K562 (cell line): Measurements from ENCODE around the gene SUDS3. TPM values are rescaled to one million over a fixed set of nuclear protein-coding genes. Genes with fewer than 3 reads are reported as not detected.

ENCODE experiments used
- MTA3 ChIP-seq: fragments of 450-650 bp; formaldehyde crosslinking; IDR thresholded peaks from 2 replicates; pipeline ENCODE4 v1.6.1; 2017; ENCODE audit warnings: mild to moderate bottlenecking, borderline replicate concordance
- NBN ChIP-seq: fragments of 450-650 bp; IDR thresholded peaks from 2 replicates; pipeline ENCODE4 v1.6.1; 2016; ENCODE audit warnings: low read depth, mild to moderate bottlenecking
- SUPT5H ChIP-seq: fragments of 450-650 bp; IDR thresholded peaks from 2 replicates; pipeline ENCODE4 v1.6.1; 2016
- ZNF324 ChIP-seq: fragments of 250-450 bp; sonication (Bioruptor Pico); IDR thresholded peaks from 2 replicates; pipeline ENCODE4 v1.4.0; 2020; ENCODE audit warnings: mild to moderate bottlenecking
- polyA plus RNA-seq, 8 experiments: library from polyadenylated mRNA; depleted of rRNA in 4 of 8; stranded (reverse) in 5 of 8; unstranded in 3 of 8; fragments of >200 nt; fragmentation: Nextera tagmentation in 2 of 8; fragmentation: Illumina TruSeq in 1 of 8; extraction: Ambion mirVana in 2 of 8; extraction: Trizol in 1 of 8; gene quantifications; 2 replicates each; pipeline versions ENCODE4 v1.2.1 to v1.2.3, GENCODE V29; 2011 to 2014; ENCODE audit warnings: inconsistent platforms in 1 of 8, missing spikeins in 1 of 8
- total RNA-seq, 7 experiments: library from RNA; depleted of rRNA in 6 of 7; stranded (reverse); fragments of >200 nt in 6 of 7; fragmentation: Illumina TruSeq in 2 of 7; extraction: Trizol in 2 of 7; gene quantifications; 2 replicates each; pipeline versions ENCODE4 v1.2.1 to v1.2.3, GENCODE V29; 2011 to 2021; ENCODE audit warnings: low replicate concordance in 1 of 7
- TF ChIP-seq, protein P1 (sequence below): sonication (generic); formaldehyde crosslinking; IDR thresholded peaks from 2 replicates; pipeline ENCODE4 v1.8.1; 2022; ENCODE audit warnings: missing genetic modification reagents
- TF ChIP-seq, protein P2 (sequence below), 3 experiments: fragments of 200-800 bp in 1 of 3; fragments of 250-450 bp in 1 of 3; fragments of 450-650 bp in 1 of 3; sonication (Bioruptor Pico) in 1 of 3; sonication (Bioruptor generic) in 1 of 3; formaldehyde crosslinking in 1 of 3; IDR thresholded peaks; 2 replicates each; pipeline versions ENCODE4 v1.6.1 to v1.8.0; 2016 to 2022; ENCODE audit warnings: mild to moderate bottlenecking in 2 of 3, missing genetic modification characterization in 2 of 3, missing compliant biosample characterization in 1 of 3, moderate library complexity in 1 of 3
- TF ChIP-seq, protein P3 (sequence below): fragments of 450-650 bp; formaldehyde crosslinking; IDR thresholded peaks from 2 replicates; pipeline ENCODE4 v1.4.0; 2020; ENCODE audit warnings: mild to moderate bottlenecking, moderate library complexity
- TF ChIP-seq, protein P4 (sequence below): fragments of 250-450 bp; sonication (Bioruptor Pico); IDR thresholded peaks from 2 replicates; pipeline ENCODE4 v1.8.0; 2021; ENCODE audit warnings: moderate library complexity, mild to moderate bottlenecking, inconsistent platforms
- TF ChIP-seq, protein P5 (sequence below): fragments of 450-650 bp; IDR thresholded peaks from 2 replicates; pipeline ENCODE4 v1.6.1; 2017; ENCODE audit warnings: antibody characterized with exemption, mild to moderate bottlenecking

The SUDS3 gene
- total and polyA plus RNA-seq, 9 of the 15 experiments (the other 6 are each of a cell fraction or from before 2014, with no cell fraction given): 6.6 to 30.5 (median 23.3) TPM

DNA sequence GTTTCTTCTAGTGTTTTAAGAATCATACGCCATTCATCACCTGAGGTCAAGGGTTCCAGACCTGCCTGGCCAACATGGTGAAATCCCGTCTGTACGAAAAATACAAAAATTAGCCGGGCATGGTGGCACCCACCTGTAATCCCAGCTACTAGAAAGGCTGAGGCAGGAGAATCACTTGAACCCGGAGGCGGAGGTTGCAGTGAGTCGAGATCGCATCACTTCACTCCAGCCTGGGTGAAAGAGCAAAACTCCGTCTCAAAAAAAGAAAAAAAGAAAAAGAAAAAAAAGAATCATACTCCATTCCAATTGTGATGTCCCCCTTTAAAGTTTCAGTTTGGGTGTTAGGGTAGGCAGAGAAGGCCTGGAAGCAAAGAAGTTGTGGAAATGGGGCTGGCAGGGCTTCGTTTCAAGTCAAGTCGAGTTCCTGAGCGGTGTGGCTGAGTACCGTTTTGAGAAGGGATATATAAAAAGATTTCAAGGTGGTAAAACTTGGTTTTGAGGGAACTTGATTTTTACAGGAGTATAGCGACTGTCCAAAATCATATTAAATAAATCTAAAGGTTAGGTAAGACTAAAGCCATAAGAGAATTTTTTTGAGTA is 2.1 kb upstream of the SUDS3 start (continued):
- TF ChIP-seq, protein P1, sequence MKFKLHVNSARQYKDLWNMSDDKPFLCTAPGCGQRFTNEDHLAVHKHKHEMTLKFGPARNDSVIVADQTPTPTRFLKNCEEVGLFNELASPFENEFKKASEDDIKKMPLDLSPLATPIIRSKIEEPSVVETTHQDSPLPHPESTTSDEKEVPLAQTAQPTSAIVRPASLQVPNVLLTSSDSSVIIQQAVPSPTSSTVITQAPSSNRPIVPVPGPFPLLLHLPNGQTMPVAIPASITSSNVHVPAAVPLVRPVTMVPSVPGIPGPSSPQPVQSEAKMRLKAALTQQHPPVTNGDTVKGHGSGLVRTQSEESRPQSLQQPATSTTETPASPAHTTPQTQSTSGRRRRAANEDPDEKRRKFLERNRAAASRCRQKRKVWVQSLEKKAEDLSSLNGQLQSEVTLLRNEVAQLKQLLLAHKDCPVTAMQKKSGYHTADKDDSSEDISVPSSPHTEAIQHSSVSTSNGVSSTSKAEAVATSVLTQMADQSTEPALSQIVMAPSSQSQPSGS (CRISPR knock-in tag): no peak
- no peak for TF ChIP-seq ZNF324 (CRISPR knock-in tag)
- no peak for TF ChIP-seq SUPT5H
- TF ChIP-seq, protein P2, sequence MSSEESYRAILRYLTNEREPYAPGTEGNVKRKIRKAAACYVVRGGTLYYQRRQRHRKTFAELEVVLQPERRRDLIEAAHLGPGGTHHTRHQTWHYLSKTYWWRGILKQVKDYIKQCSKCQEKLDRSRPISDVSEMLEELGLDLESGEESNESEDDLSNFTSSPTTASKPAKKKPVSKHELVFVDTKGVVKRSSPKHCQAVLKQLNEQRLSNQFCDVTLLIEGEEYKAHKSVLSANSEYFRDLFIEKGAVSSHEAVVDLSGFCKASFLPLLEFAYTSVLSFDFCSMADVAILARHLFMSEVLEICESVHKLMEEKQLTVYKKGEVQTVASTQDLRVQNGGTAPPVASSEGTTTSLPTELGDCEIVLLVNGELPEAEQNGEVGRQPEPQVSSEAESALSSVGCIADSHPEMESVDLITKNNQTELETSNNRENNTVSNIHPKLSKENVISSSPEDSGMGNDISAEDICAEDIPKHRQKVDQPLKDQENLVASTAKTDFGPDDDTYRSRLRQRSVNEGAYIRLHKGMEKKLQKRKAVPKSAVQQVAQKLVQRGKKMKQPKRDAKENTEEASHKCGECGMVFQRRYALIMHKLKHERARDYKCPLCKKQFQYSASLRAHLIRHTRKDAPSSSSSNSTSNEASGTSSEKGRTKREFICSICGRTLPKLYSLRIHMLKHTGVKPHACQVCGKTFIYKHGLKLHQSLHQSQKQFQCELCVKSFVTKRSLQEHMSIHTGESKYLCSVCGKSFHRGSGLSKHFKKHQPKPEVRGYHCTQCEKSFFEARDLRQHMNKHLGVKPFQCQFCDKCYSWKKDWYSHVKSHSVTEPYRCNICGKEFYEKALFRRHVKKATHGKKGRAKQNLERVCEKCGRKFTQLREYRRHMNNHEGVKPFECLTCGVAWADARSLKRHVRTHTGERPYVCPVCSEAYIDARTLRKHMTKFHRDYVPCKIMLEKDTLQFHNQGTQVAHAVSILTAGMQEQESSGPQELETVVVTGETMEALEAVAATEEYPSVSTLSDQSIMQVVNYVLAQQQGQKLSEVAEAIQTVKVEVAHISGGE (CRISPR knock-in tag; IDR thresholded peaks at IDR 0.05): no peak
- TF ChIP-seq NBN: no peak
- TF ChIP-seq, protein P3, sequence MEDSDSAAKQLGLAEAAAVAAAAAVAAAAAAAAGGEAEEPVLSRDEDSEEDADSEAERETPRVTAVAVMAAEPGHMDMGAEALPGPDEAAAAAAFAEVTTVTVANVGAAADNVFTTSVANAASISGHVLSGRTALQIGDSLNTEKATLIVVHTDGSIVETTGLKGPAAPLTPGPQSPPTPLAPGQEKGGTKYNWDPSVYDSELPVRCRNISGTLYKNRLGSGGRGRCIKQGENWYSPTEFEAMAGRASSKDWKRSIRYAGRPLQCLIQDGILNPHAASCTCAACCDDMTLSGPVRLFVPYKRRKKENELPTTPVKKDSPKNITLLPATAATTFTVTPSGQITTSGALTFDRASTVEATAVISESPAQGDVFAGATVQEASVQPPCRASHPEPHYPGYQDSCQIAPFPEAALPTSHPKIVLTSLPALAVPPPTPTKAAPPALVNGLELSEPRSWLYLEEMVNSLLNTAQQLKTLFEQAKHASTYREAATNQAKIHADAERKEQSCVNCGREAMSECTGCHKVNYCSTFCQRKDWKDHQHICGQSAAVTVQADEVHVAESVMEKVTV (CRISPR knock-in tag): no peak
- TF ChIP-seq MTA3: 0 out of 2 replicates have a peak, but pooled peaks have one; percentile 28
- TF ChIP-seq, protein P4, sequence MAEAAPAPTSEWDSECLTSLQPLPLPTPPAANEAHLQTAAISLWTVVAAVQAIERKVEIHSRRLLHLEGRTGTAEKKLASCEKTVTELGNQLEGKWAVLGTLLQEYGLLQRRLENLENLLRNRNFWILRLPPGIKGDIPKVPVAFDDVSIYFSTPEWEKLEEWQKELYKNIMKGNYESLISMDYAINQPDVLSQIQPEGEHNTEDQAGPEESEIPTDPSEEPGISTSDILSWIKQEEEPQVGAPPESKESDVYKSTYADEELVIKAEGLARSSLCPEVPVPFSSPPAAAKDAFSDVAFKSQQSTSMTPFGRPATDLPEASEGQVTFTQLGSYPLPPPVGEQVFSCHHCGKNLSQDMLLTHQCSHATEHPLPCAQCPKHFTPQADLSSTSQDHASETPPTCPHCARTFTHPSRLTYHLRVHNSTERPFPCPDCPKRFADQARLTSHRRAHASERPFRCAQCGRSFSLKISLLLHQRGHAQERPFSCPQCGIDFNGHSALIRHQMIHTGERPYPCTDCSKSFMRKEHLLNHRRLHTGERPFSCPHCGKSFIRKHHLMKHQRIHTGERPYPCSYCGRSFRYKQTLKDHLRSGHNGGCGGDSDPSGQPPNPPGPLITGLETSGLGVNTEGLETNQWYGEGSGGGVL (CRISPR knock-in tag): no peak
- TF ChIP-seq, protein P5, sequence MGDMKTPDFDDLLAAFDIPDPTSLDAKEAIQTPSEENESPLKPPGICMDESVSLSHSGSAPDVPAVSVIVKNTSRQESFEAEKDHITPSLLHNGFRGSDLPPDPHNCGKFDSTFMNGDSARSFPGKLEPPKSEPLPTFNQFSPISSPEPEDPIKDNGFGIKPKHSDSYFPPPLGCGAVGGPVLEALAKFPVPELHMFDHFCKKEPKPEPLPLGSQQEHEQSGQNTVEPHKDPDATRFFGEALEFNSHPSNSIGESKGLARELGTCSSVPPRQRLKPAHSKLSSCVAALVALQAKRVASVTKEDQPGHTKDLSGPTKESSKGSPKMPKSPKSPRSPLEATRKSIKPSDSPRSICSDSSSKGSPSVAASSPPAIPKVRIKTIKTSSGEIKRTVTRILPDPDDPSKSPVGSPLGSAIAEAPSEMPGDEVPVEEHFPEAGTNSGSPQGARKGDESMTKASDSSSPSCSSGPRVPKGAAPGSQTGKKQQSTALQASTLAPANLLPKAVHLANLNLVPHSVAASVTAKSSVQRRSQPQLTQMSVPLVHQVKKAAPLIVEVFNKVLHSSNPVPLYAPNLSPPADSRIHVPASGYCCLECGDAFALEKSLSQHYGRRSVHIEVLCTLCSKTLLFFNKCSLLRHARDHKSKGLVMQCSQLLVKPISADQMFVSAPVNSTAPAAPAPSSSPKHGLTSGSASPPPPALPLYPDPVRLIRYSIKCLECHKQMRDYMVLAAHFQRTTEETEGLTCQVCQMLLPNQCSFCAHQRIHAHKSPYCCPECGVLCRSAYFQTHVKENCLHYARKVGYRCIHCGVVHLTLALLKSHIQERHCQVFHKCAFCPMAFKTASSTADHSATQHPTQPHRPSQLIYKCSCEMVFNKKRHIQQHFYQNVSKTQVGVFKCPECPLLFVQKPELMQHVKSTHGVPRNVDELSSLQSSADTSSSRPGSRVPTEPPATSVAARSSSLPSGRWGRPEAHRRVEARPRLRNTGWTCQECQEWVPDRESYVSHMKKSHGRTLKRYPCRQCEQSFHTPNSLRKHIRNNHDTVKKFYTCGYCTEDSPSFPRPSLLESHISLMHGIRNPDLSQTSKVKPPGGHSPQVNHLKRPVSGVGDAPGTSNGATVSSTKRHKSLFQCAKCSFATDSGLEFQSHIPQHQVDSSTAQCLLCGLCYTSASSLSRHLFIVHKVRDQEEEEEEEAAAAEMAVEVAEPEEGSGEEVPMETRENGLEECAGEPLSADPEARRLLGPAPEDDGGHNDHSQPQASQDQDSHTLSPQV: 0 out of 2 replicates have a peak, but pooled peaks have one; percentile 20
